GM21619 (cell line): Measurements from ENCODE around the gene APPBP2.
"Not testable (repeated sequence)": the region's sequence is repeated elsewhere in the genome, so short reads cannot be mapped to it uniquely, and the experiment has no call there.

Experiments
- ATAC-seq: cut with Tn5 transposase; IDR thresholded peaks from one replicate; pipeline ENCODE4 v1.9.1; 2021; ENCODE audit not compliant: unreplicated experiment

APPBP2 gene

DNA sequence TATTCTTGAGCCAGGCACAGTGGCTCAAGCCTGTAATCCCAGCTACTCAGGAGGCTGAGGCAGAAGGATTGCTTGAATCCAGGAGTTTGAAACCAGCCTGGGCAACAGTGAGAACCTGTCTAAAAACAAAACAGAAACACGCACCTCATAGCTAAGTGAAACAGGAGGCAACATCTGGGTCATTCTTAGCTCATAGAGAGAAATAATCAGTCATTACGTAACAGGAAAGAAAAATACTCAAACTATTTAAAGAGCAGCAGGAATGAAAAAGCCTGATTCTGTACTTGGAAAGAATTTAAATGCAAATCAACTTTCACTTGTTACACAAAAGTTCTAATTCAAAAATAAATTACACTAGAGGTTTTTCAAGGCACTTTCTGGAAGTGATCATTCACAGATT lies 86.5 kb downstream of the APPBP2 start:
- peak; percentile 52 for ATAC-seq

DNA sequence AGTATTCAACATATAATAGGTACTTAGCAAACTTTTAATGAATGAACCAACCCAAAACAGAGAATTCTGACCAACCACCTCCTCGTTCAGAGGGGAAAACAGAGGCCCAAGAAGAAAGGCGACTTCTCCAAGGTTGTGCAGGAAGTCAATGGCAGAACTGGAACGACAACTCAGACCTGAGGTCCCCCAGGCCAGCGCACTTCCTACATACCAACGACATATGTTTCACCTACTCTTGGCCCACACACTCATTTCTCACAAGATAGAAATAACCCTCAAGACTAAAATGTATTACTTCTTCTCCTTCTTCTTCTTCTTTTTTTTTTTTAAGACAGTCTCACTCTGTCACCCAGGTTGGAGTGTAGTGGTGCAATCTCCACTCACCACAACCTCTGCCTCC lies 89.4 kb downstream of the APPBP2 start:
- no peak for ATAC-seq

DNA sequence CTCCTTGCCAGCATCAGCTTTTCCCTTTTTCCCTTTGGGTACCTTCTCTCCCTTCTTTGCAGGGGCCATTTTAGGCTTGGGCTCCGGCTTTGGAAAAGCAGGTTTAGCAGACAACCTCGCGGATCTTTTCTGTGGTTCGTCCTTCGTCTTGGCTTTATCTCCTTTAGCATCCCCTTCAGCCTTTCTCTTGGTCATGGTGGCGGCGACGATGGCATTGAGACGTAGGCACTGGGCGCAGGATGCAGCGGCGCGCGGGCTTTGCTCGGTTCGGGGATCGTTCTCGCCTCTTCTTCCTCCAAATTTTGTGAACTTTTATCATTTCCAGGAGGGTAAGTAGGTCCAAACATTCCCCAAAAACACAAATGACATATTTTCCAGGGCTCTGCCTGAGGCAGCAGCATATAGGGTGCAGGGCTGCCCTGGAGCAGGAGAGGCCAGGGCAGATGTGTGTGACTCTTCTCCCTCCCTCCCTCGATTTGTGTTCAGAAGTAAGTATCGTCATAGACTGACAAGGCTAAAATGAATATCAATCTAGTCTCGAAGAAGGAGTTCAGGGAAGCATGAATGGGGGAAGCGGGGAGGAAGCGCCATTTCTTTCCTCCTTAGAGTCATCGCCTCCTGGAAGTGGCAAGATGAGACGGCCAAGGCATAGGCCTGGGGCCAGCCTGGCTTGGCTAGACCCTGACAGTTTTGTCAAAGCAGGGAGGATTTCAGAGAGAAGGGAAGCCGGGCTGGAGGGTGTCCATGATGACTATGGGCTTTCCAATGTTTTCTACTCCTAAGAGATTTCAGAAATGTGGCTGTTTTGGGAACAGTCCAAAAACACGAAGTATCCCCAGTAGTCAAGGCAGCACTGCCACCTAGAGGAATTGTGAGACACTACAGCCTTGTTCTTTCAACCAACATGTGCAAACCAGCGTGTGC lies 90.5 kb downstream of the APPBP2 start:
- no peak for ATAC-seq

DNA sequence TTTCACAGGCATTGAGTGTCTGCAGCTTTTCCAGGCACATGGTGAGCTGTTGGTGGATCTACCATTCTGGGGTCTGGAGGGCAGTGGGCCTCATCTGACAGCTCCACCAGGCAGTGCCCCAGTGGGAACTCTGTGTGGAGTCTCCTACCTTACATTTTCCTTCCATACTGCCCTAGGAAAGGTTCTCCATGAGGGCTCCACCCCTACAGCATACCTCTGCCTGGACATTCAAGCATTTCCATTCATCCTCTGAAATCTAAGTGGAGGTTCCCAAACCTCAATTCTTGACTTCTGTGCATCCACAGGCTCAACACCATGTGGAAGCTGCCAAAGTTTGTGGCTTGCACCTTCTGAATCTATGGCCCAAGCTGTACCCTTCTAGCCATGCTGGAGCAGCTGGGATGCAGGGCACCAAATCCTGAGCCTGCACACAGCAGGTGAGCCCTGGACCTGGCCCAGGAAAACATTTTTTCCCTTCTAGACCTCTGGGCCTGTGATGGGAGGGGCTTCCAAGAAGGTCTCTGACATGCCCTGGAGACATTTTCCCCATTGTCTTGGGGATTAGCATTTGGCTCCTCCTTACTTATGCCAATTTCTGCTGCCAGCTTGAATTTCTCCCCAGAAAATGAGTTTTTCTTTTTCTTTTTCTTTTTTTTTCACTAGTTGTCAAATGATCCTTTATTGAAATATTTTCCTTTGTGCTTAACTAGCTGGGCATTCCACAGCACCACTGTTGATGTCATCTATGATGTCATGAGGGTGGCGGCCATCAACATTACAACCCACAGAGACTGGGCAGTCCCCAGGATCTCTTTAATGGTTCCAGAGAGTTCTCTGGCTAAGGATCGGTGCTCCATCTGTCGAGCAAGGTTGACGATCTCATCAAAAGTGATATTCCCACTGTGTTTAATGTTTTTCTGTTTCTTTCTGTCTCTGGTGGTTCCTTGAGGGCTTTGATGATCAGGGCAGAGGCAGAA lies 92.7 kb downstream of the APPBP2 start:
- ATAC-seq: not testable (repeated sequence)

DNA sequence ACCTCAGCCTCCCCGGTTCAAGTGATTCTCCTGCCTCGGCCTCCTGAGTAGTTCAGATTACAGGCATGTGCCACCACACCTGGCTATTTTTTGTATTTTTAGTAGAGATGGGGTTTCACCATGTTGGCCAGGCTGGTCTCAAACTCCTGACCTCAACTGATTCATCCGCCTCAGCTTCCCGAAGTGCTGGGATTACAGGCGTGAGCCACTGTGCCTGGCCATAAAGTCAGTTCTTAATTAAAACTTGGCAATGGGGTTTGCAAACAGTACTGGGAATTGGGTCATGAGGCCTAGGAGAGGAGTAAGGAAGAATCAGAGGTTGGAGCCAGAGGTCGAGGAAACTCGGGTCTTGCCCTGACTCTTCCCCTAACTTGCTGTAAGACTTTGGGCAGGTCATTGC lies 95.5 kb downstream of the APPBP2 start:
- ATAC-seq: not testable (repeated sequence)

DNA sequence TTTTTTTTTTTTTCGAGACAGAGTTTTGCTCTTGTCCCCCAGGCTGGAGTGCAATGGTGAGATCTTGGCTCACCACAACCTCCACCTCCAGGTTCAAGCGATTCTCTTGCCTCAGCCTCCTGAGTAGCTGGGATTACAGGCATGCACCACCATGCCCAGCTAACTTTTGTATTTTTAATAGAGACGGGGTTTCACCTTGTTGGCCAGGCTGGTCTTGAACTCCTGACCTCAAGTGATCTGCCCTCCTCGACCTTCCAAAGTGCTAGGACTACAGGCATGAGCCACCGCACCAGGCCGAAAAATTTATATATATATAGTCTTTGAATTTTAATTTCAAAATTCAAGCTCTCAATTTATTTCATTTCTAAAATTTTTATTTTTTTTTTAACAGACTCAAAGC lies 97.6 kb downstream of the APPBP2 start:
- ATAC-seq: not testable (repeated sequence)

DNA sequence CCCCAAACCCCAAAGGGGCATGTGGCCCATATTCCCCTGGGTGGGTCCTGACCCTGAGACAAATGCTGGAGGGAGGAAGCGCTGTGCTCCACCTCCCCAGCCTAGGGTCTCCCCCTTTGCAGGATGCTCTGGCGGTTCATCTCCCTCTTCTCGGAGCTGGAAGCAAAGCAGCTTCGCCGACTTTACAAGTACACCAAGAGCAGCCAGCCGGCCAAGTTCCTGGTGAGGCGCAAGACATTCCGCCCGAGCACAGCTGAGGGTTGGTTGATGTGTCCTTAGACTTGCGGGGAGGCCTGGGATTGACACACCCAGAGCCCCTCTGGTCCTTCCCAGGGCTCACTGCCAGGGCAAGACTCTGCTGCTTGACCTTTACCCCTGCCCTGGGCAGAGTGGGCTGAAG lies 99.4 kb downstream of the APPBP2 start:
- ATAC-seq: no peak

DNA sequence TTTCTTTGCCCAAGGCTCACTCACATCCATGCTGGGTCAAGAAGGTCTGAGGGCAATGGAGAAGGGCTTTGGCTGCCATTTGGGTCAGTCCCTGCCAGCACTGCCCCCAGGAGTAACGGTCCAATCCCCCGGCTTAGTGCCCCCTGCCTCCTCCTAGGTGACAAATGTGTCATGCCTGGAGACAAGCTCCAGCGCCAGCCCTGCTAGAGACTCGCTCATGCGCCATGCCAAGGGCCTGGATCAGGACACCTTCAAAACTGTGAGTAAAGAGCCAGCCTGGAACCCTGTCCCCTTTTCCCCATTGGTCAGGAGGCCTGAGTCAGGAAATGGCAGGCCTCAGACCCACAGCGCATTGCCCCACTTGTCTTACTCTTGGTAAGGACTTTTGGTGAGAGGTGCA lies 100.4 kb downstream of the APPBP2 start:
- no peak for ATAC-seq

DNA sequence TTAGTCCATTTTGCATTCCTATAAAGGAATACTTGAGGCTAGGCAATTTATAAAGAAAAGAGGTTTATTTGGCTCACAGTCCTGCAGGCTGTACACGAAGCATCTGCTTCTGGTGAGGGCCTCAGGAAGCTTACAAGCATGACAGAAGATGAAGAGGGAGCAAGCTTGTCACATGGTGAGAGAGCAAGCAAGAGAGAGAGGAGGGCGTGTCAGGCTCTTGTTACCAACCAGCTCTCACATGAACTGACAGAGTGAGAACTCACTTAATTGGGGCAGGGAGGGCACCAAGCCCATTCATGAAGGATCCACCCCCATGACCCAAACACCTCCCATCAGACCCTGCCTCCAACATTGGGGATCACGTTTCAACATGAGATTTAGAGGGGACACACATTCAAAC lies 102.2 kb downstream of the APPBP2 start:
- ATAC-seq: no peak

DNA sequence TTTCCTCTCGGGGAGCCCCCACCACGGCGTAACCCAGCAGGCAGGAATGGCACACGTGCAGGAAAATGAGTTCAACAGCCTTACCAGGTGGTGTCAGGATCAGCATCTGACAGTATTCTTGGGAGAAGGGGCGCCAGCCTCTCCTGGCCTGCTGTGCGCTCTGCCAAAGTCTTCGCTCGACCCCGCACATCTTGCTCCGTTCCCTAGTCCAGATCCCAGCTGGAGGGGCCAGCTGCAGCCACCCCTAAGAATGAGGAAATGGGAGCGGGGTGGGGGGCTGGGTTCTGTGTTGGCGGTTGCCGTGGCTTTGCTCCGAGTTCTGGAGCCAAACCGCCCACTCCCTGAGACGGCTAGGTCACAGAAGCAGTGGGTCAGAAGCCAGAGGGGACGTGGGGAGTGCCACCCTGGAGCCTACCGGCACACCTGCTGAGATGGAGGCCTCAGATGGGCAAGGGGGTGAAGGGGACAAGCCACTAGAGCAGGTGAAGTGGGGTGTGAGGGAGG lies 103.8 kb downstream of the APPBP2 start, which contains the start of gene CHCT1:
Gene CHCT1, plus strand, starts transcription at position 328 of the 504 bp plus-strand sequence. Its CDS starts 104 bp downstream, at position 432.
- no peak for ATAC-seq

DNA sequence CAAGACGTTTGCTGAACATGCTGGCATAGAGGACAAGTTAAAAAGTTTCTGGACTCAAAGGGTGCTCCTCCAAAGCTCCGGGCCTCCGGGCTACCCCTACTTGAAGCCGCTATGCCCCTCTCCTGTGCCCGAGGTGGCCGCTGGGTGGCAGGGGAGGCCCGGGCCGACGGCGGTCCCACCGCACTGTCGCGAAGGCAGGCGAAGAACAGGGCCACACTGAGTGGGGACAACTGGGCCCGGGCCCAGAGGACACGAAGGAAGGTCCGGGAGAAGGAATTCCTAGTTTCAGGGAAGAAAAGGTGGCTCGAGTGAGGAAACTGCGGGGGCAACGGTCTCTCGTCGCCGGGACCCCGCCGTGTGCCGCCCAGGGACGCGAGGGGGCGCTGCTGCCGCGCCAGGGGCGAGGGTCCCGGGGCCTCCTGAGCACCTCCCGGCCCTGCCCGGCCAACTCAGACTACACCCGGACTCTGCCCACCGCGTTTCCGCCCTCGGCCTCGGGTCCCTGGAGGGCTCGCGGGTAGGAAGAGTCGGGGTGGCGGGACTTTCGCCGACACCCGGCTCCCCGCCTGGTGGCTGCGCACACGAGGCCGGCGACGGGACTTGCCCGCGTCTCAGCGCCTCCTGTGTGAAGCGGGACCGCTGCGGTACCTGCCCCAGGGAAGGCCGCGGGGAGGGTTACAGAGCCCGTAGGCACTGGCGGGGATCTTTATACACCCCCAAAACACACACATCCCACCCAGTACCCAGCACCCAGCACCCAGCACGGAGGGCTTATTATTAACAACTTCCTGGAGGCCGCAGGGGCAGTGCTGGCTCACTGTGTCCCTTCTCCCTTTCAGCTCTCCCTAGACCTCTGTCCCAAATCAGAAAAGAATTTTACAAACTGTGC lies 104.5 kb downstream of the APPBP2 start:
- ATAC-seq: peak; percentile 93

DNA sequence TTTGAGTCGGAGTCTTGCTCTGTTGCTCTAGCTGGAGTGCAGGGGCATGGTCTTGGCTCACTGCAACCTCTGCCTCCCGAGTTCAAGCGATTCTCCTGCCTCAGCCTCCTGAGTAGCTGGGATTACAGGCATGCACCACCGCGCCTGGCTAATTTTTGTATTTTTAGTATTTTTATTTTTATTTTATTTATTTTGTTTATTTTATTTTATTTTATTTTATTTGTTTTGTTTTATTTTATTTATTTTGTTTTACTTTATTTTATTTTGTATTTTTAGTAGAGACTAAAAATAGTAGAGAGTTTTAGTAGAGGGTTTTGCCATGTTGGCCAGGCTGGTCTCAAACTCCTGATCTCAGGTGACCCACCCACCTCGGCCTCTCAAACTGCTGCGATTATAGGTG lies 106.2 kb downstream of the APPBP2 start:
- not testable (repeated sequence) for ATAC-seq

DNA sequence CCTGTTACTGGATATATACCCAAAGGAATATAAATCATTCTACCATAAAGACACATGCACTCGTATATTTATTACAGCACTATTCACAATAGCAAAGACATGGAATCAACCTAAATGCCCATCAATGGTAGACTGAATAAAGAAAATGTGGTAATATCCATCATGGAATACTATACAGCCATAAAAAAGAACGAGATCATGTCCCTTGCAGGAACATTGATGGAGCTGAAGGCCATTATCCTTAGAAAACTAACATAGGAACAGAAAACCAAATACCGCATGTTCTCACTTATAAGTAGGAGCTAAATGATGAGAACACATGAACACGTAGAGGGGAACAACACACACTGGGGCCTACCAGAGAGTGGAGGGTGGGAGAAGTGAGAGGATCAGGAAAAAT lies 107.0 kb downstream of the APPBP2 start:
- ATAC-seq: not testable (repeated sequence)

DNA sequence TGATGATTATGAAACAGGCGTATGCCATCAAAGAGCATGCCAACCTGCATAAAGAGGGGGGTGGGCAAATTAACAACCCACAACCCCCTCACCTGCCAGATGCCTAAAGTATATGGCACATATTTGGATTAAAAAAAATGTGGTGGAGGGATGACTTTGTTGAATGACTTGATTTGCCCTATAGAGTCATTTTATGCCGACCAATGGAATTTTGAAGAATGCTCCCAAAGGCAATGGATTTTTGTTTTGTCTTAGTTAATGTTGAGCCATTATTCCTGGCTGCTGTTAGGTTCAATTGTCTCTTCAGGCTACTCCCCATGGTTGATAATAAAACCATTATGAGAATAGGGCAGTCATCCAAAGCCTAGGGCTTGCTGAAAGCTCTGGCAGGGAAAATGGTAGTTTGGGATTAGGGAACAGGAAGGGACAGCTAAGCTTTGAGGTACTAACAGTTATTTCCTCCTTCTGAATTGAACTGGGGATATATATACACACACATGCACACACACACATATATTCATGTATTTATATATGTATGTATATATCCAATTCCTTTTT lies 109.6 kb downstream of the APPBP2 start:
- ATAC-seq: no peak

DNA sequence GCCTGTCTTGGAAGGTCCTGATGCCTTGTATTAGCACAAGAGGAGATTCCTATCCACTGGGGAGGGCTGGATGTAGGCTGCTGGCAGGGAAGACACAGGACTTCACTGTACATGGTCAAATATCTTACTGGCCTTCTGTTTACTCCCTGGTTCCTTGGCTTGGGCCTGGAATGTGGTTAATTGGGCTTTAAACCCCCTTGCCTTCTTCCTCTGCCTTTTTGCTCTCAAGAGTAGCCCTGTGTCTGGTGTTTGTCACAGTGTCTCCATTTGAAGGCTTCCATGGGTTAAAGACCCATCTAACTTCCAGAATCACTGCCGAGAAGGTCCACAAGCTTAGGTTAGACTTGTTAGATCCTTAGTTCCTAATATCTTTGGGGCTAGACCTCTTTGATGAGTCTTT lies 110.9 kb downstream of the APPBP2 start:
- ATAC-seq: no peak

DNA sequence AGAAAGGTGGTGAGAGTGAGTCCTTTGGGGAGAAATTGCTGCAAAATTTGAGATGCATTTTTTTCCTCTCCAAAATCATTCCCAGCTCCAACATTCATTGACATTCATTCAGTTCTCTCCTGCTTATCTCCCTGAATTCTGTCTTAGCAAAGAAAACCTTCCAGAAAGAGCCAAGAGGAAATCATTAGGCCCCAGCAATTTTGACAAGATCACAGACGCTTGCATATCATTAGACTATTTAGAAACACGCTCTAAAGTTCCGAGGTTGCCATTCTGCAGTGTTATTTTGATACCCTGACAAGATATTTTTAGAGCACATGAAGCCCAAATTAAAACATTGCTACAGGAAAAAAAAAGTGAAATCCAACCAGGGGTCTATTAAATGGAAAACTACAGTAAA lies 113.3 kb downstream of the APPBP2 start:
- ATAC-seq: no peak

DNA sequence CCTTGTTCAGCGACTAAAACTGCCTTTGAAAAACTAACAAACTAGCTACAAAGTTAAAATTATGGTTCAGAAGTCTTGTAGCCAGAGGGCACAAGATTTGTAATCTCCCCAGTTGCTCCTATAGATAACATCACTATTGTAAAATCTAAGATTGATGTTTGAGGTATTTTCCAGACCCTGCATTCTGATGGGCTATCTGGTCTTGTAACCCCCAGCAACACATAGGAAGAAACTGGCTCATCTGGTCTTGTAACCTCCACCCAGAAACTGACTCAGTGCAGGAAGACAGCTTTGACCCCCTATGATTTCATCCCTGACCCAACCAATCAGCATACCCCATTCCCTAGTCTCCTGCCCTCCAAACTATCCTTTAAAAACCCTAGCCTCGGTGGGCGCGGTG lies 116.0 kb downstream of the APPBP2 start:
- no peak for ATAC-seq

DNA sequence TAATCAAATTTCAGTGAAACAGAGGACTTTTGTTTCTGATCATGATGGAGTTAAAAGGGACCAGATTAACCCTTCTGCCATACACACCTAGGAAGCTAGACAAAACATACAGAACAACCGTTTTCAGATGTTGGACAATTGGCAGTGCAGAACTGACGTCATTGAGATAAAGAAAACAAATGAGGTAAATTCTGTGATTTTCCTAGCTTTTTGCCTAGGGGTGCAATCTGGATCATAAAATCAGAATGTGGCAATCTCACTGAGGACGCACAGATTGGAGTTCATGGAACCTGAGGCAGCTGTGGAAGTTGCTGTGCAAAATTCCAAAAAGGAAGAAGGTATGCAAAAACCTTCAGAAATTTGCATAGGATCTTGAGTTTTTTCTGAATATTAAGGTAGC lies 119.2 kb downstream of the APPBP2 start:
- no peak for ATAC-seq

DNA sequence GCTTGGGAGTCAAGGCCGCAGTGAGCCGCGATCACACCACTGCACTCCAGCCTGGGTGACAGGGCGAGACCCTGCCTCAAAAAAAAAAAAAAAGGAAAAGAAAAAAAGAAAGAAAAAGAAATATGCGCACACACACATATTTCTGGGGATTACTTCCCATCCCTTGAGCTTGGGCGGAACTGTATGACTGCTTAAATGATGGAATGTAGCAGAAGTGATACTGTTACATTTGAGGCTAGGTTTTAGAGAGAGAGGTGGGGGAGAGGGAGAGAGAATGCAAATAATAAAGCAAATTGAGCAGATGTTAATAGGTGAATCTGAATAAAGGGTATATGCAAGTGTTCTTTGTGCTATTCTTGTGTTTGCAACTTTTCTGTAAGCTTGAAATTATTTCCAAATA lies 122.1 kb downstream of the APPBP2 start:
- no peak for ATAC-seq

DNA sequence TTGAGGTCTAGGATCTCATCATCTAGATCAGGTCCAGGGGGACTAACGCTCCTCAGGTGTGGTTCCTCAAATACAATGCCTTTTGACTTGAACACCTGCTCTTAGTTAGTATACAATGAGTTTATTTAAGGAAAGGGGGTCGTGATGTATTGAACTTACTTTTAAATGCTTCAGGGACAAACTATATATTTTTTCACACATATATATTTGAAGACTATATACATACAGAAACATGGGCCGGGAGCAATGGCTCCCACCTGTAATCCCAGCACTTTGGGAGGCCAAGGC lies 122.6 kb downstream of the APPBP2 start:
- ATAC-seq: no peak
